Spinal cord (tissue), 10 donors: ENCODE results near the gene TPSB2. TPM values are rescaled to one million over a fixed set of nuclear protein-coding genes. Genes with fewer than 3 reads are reported as not detected.
"Not testable (repeated sequence)": the region's sequence is repeated elsewhere in the genome, so short reads cannot be mapped to it uniquely, and the experiment has no call there.

Experiments
- DNase-seq, 6 donors: peaks; one replicate each; pipeline versions ENCODE4 v3.0.0 to v3.0.0-alpha.2; 2013 to 2015; ENCODE audit warnings: low spot score in 6 of 6, low read depth in 4 of 6
- H3K27ac ChIP-seq: one replicate; pipeline ENCODE4 v1.5.1; 2013; ENCODE audit warnings: low read depth, low read length, control low read depth
- H3K27me3 ChIP-seq: one replicate; pipeline ENCODE4 v1.6.1; 2013; ENCODE audit warnings: low read length; ENCODE audit not compliant: control insufficient read depth, insufficient read depth
- H3K36me3 ChIP-seq: one replicate; pipeline ENCODE4 v1.6.1; 2013; ENCODE audit warnings: low read length; ENCODE audit not compliant: control insufficient read depth, insufficient read depth
- H3K4me1 ChIP-seq: one replicate; pipeline ENCODE4 v1.6.1; 2013; ENCODE audit warnings: low read length; ENCODE audit not compliant: control insufficient read depth, insufficient read depth
- H3K4me3 ChIP-seq: one replicate; pipeline ENCODE4 v1.5.1; 2013; ENCODE audit warnings: low read depth, low read length, control low read depth
- H3K9me3 ChIP-seq: one replicate; pipeline ENCODE4 v1.6.1; 2013; ENCODE audit warnings: low read length; ENCODE audit not compliant: control insufficient read depth, insufficient read depth
- WGBS: methylation state at CpG from one replicate; pipeline ENCODE4 v1.1.5; 2013; ENCODE audit warnings: missing lambda C conversion rate; ENCODE audit not compliant: insufficient coverage; 5-methylcytosine and 5-hydroxymethylcytosine counted together
- polyA plus RNA-seq, 2 donors: library from polyadenylated mRNA; unstranded; fragments of 120-200 nt; gene quantifications; one replicate each; pipeline ENCODE4 v1.2.1, GENCODE V29; 2013; ENCODE audit not compliant: insufficient read length in 2 of 2
- total RNA-seq, 2 donors: library from RNA; depleted of rRNA in 1 of 2; stranded (reverse); fragments of 120-200 nt in 1 of 2; fragments of >200 nt in 1 of 2; gene quantifications; one replicate each; pipeline versions ENCODE4 v1.2.3 to v1.2.4, GENCODE V29; 2013 to 2014
- donor health status: healthy.

TPSB2 gene
- total and polyA plus RNA-seq, 4 donors, result 0.61 to 1.5 TPM; not detected in 2

- H3K27me3 ChIP-seq, DNase-seq, H3K4me1 ChIP-seq, H3K9me3 ChIP-seq, H3K4me3 ChIP-seq, H3K36me3 ChIP-seq, H3K27ac ChIP-seq: not testable (repeated sequence)
- WGBS, result 65% methylated on average over 3 of the region's 11 CpGs
Measured at GRCh38 chr16:1243363-1243762, 13.4 kb upstream of the TPSB2 start.

DNA sequence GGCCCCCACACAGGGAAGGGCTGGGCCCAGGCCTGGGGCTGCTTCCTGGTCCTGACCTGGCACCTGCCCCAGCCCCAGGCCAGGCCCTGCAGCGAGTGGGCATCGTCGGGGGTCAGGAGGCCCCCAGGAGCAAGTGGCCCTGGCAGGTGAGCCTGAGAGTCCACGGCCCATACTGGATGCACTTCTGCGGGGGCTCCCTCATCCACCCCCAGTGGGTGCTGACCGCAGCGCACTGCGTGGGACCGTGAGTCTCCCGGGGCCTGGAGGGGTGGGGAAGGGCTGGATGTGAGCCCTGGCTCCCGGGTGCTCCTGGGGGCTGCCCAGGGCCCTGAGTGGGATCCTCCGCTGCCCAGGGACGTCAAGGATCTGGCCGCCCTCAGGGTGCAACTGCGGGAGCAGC lies 11.1 kb upstream of the TPSB2 start:
- 80% methylated on average over 2 of the region's 15 CpGs for WGBS

DNA sequence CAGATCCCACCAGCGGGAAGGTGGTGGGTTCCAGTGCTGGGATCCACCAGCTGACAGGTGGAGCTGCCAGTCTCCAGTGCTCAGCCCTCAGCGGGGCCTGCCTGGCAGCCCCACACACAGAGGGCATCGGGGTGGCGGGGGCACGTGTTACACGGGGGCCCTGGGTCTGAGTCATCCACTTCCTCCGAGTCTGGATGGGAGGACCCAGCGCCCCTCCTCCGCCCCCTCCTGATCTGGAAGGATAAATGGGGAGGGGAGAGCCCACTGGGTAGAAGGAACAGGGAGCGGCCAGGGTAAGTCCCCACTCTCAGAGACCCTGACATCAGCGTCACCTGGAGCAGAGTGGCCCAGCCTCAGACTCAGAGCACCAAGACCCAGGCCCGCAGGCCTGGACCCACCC lies 10.5 kb upstream of the TPSB2 start, which contains the start of gene TPSAB1:
Gene TPSAB1 (plus strand): TSS at position 270 of the 400 bp plus-strand sequence. CDS start 234 bp downstream, outside the sequence.
- H3K4me1 ChIP-seq, H3K9me3 ChIP-seq, H3K4me3 ChIP-seq, H3K27me3 ChIP-seq, H3K27ac ChIP-seq, DNase-seq, H3K36me3 ChIP-seq: not testable (repeated sequence)
- WGBS, result no CpG with 5 or more reads among the region's 12 CpGs

More for the DNA sequence above, 11.1 kb upstream of the TPSB2 start:
- H3K9me3 ChIP-seq, H3K27ac ChIP-seq, H3K4me1 ChIP-seq, H3K36me3 ChIP-seq, H3K4me3 ChIP-seq, DNase-seq, H3K27me3 ChIP-seq: not testable (repeated sequence)

DNA sequence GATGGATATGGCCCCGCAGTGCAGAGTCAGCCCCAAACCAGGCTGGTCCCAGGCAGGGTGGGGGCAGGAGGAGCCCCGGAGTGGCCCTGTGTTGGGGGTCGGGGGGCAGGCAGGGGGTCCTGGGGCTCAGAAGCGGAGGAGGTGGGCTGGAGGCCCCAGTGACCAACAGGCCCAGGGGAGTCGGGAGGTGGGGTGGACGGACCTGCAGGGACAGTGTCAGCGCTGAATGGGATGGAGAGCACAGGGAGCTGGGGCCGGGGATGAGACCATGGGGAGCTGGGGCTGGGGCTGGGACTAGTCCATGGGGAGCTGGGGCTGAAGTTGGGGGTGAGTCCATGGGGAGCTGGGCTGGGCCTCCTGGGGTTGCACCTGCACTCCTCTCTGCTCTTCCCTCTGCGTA lies 9.6 kb upstream of the TPSB2 start:
- H3K4me3 ChIP-seq, H3K4me1 ChIP-seq, H3K9me3 ChIP-seq, H3K36me3 ChIP-seq, H3K27me3 ChIP-seq, H3K27ac ChIP-seq, DNase-seq: not testable (repeated sequence)
- 89% methylated on average over 5 of the region's 9 CpGs for WGBS

- H3K4me1 ChIP-seq, DNase-seq: not testable (repeated sequence)
- WGBS, result 54% methylated on average over 7 of the region's 23 CpGs
Measured at GRCh38 chr16:1238909-1239308, 8.9 kb upstream of the TPSB2 start.

DNA sequence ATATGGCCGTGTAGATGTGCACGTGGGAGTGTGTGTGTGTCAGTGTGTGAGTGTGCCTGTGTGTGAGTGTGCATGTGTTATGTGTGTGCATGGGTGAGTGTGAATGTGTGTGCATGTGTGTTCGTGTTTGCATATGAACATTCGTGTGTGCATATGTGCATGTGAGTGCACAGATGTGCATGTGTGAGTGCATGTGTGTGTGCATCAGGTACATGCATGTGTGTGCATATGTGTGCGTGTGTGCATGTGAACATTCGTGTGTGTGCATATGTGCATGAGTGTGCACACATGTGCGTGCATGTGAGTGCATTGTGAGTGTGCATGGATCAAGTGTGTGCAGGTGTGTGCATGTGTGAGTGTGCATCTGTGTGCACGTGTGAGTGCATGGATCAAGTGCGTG lies 8.0 kb upstream of the TPSB2 start:
- no peaks in the 10 kb centered on the region for H3K9me3 ChIP-seq
- no peaks in the 10 kb centered on the region for H3K4me1 ChIP-seq
- WGBS, result 80% methylated on average over 8 of the region's 9 CpGs
- no peak overlapping the region for H3K4me3 ChIP-seq
- no peaks in the 10 kb centered on the region for H3K27me3 ChIP-seq
- no peak for DNase-seq
- no peak overlapping the region for H3K27ac ChIP-seq
- no peaks in the 10 kb centered on the region for H3K36me3 ChIP-seq

More at GRCh38 chr16:1238909-1239308, 8.9 kb upstream of the TPSB2 start:
- not testable (repeated sequence) for H3K36me3 ChIP-seq, H3K4me3 ChIP-seq, H3K27me3 ChIP-seq, H3K9me3 ChIP-seq, H3K27ac ChIP-seq

GRCh38 chr16:1236659-1237058 lies 6.7 kb upstream of the TPSB2 start:
- not testable (repeated sequence) for H3K36me3 ChIP-seq, DNase-seq, H3K27me3 ChIP-seq, H3K4me1 ChIP-seq, H3K9me3 ChIP-seq, H3K27ac ChIP-seq, H3K4me3 ChIP-seq
- no CpG with 5 or more reads among the region's 29 CpGs for WGBS

DNA sequence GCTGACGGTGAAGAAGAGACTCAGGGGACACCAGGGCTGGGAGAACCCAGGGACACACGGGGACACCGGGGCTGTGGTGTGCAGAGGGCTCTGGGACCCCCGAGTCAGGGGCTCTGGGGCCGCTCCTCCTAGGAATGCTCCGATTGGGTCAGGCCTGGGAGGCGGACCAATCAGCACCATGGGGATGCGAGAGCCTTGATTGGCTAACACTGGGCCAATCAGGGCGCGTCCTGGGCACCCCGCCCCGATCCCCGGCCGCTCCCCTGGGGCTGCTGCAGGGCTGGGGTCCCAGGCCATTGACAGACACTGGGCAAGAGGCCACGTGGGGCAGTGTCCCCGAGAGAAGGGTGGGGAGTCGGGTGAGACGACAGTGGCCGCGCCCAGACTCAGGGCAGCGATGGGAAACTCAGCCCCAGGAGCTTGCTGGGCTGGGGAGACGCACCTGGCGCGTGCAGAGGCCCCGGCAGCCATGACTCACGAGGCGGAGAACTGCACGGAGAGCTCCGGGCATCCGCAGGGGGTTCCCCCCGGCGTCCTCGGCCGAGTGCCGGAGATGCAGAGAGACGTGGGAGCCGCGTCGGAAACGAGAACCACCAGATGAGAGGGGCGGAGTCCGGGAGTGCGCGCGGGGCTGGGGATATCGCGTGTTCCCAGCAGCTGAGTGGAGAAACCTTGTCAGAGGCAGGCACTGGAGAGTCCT lies 2.2 kb upstream of the TPSB2 start:
- not testable (repeated sequence) for H3K4me3 ChIP-seq, H3K4me1 ChIP-seq, H3K9me3 ChIP-seq, H3K36me3 ChIP-seq, H3K27me3 ChIP-seq, DNase-seq, H3K27ac ChIP-seq
- WGBS, result no CpG with 5 or more reads among the region's 47 CpGs

DNA sequence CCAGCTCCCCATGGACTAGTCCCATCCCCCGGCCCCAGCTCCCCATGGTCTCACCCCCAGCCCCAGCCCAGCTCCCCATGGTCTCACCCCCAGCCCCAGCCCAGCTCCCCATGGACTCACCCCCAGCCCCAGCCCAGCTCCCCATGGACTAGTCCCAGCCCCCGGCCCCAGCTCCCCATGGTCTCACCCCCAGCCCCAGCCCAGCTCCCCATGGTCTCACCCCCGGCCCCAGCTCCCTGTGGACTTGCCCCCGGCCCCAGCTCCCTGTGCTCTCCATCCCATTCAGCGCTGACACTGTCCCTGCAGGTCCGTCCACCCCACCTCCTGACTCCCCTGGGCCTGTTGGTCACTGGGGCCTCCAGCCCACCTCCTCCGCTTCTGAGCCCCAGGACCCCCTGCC lies 1.3 kb upstream of the TPSB2 start:
- H3K36me3 ChIP-seq, H3K4me3 ChIP-seq, H3K27me3 ChIP-seq, H3K27ac ChIP-seq, H3K9me3 ChIP-seq, H3K4me1 ChIP-seq, DNase-seq: not testable (repeated sequence)
- no CpG with 5 or more reads among the region's 7 CpGs for WGBS

- not testable (repeated sequence) for H3K27me3 ChIP-seq, H3K9me3 ChIP-seq, H3K27ac ChIP-seq, H3K4me1 ChIP-seq, H3K4me3 ChIP-seq, DNase-seq, H3K36me3 ChIP-seq
- 89% methylated on average over 13 of the region's 17 CpGs for WGBS
Measured at GRCh38 chr16:1230471-1231212, 658 bp upstream of the TPSB2 start.
